ENCODE data around the gene GRK4.

Gene GRK4

DNA sequence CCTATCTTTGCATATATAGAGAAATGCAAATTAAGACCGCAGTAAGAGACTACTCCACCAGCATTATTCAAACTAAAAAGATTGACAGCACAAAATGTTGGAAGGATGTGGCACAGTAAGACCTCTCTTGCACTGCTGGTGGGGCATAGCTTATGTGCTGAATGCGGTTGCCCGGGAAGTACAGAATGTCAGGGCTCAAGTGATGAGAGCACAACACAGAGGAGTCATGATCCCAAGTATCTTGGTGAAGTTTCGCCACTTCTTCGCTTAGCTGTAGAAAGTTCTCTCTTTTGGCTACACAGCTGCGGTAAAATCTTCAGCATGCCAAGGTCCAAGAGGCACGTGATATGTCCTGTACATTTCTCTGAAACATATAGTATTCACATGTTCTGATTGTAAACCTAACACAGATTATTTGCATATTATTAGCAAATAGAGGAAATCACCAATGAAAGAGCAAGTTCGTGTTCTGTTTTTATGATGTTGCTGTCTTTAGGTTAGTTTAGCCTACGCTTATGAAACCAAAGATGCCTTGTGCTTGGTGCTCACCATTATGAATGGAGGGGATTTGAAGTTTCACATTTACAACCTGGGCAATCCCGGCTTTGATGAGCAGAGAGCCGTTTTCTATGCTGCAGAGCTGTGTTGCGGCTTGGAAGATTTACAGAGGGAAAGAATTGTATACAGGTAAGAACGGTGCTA is 55.9 kb downstream of the GRK4 start:
- in situ Hi-C loops (cut with HindIII; ENCODE audit: low pct_ligation_motif_present, low sequenced_read_pairs), result no loop called here
- Histone ChIP-seq H3K27me3 (replicated peaks) (no peaks in the 10 kb centered on the region), H3K36me3 (replicated peaks) (no peaks in the 10 kb centered on the region), H3K27ac (no peak overlapping the region), H3K4me3 (ENCODE audit: low read depth, low read length) (no peak overlapping the region)
- TF ChIP-seq, protein P1, sequence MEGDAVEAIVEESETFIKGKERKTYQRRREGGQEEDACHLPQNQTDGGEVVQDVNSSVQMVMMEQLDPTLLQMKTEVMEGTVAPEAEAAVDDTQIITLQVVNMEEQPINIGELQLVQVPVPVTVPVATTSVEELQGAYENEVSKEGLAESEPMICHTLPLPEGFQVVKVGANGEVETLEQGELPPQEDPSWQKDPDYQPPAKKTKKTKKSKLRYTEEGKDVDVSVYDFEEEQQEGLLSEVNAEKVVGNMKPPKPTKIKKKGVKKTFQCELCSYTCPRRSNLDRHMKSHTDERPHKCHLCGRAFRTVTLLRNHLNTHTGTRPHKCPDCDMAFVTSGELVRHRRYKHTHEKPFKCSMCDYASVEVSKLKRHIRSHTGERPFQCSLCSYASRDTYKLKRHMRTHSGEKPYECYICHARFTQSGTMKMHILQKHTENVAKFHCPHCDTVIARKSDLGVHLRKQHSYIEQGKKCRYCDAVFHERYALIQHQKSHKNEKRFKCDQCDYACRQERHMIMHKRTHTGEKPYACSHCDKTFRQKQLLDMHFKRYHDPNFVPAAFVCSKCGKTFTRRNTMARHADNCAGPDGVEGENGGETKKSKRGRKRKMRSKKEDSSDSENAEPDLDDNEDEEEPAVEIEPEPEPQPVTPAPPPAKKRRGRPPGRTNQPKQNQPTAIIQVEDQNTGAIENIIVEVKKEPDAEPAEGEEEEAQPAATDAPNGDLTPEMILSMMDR (IDR thresholded peaks at IDR 0.05; ENCODE audit: low read depth, low read length, missing control alignments), result no peak
- DNase-seq, result no peak

- no peak overlapping the region for H3K27ac ChIP-seq
- H3K36me3 ChIP-seq (replicated peaks), result no peaks in the 10 kb centered on the region
- TF ChIP-seq, protein P1 (IDR thresholded peaks at IDR 0.05; ENCODE audit: low read depth, low read length, missing control alignments), result no peak
- no peaks in the 10 kb centered on the region for H3K27me3 ChIP-seq (replicated peaks)
- in situ Hi-C loops (cut with HindIII; ENCODE audit: low pct_ligation_motif_present, low sequenced_read_pairs), result no loop called here
- no peak for DNase-seq
- H3K4me3 ChIP-seq (ENCODE audit: low read depth, low read length), result no peak overlapping the region
Measured at GRCh38 chr4:3021127-3021526, 57.8 kb downstream of the GRK4 start.

DNA sequence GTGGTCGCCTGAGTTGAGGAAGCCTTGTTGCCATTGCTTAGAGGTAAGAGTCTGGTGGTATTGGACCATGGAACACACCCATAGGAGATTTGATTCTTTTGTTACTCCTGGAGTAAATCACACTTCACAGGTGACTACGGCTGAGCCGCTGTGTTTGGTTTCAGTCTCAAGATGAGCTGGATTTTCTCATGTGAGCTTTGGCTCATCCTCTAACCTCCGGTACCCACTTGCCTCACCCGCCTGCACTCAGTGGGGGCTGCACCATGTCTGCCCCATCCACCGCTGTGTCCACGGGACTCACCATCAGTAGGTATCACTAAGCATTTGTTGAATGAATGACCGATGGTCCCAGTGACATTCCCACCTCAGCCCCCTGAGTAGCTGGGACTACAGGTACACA is 58.3 kb downstream of the GRK4 start:
- no peaks in the 10 kb centered on the region for H3K27me3 ChIP-seq (replicated peaks)
- H3K36me3 ChIP-seq (replicated peaks), result no peaks in the 10 kb centered on the region
- TF ChIP-seq, protein P1 (IDR thresholded peaks at IDR 0.05; ENCODE audit: low read depth, low read length, missing control alignments), result no peak
- H3K27ac ChIP-seq, result no peak overlapping the region
- DNase-seq, result no peak
- in situ Hi-C loops (cut with HindIII; ENCODE audit: low pct_ligation_motif_present, low sequenced_read_pairs), result no loop called here
- H3K4me3 ChIP-seq (ENCODE audit: low read depth, low read length), result no peak overlapping the region

DNA sequence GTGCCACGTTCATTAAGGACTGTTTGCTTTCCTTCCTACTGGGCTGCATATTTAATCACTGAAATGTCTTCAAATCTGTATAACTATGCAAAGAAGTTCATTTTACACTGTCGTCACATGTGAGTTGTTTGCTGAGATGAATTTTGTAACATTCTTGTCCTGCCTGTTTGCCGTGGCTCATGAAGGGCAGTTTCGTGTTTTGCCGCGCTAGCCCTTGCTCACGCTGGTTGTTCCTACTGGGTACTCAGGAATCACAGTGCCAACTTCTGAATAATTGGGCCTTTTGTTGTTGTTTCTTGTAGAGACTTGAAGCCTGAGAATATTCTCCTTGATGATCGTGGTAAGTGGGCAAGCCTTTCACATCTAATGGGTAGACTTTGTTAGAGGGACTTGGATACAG is 58.7 kb downstream of the GRK4 start:
- no peaks in the 10 kb centered on the region for H3K27me3 ChIP-seq (replicated peaks)
- no peak for DNase-seq
- H3K4me3 ChIP-seq (ENCODE audit: low read depth, low read length), result no peak overlapping the region
- no peaks in the 10 kb centered on the region for H3K36me3 ChIP-seq (replicated peaks)
- TF ChIP-seq, protein P1 (IDR thresholded peaks at IDR 0.05; ENCODE audit: low read depth, low read length, missing control alignments), result no peak
- in situ Hi-C loops (cut with HindIII; ENCODE audit: low pct_ligation_motif_present, low sequenced_read_pairs), result no loop called here
- H3K27ac ChIP-seq, result no peak overlapping the region

DNA sequence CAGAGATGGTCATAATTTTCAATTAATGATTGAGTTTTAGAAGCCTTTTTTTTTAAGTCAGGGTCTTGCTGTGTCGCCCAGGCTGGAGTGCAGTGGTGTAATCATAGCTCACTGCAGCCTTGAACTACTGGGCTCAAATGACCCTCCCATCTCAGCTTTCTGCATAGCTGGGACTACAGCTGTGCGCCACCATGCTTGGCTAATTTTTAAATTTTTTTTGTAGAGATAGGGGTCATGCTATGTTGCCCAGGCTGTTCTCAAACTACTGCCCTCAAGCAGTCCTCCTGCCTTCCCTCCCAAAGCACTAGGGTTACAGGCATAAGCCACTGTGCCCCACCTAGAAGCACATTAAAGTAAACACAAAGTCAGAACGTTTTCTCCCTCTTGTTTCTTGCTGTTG is 59.3 kb downstream of the GRK4 start:
- no peak for DNase-seq
- H3K27ac ChIP-seq, result no peak overlapping the region
- no peaks in the 10 kb centered on the region for H3K27me3 ChIP-seq (replicated peaks)
- TF ChIP-seq, protein P1 (IDR thresholded peaks at IDR 0.05; ENCODE audit: low read depth, low read length, missing control alignments), result no peak
- H3K36me3 ChIP-seq (replicated peaks), result no peaks in the 10 kb centered on the region
- in situ Hi-C loops (cut with HindIII; ENCODE audit: low pct_ligation_motif_present, low sequenced_read_pairs), result no loop called here
- no peak overlapping the region for H3K4me3 ChIP-seq (ENCODE audit: low read depth, low read length)

DNA sequence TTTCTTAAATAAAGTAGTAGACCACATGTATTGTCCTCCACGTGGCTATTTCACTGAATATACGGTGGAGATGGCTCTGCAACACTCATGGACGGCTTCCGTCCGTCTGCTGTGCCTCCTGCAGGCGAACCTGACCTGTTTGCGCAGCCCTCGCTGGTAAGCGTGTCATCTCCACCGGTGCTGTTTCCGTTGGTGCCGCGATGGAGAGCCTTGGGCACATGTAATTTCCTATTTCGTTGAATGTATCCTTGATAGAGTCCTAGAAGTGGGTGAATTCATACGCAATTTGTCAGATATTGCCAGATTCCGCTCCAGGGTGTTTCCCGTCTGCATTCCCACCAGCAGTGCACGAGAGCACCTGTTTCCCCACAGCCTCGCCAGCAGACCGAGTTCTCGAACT is 62.5 kb downstream of the GRK4 start:
- TF ChIP-seq, protein P1 (IDR thresholded peaks at IDR 0.05; ENCODE audit: low read depth, low read length, missing control alignments), result no peak
- no peak for DNase-seq
- H3K36me3 ChIP-seq (replicated peaks), result no peaks in the 10 kb centered on the region
- no peak overlapping the region for H3K27ac ChIP-seq
- H3K4me3 ChIP-seq (ENCODE audit: low read depth, low read length), result no peak overlapping the region
- in situ Hi-C loops (cut with HindIII; ENCODE audit: low pct_ligation_motif_present, low sequenced_read_pairs), result no loop called here
- H3K27me3 ChIP-seq (replicated peaks), result no peaks in the 10 kb centered on the region
